GM12891 (cell line): ENCODE data around the gene UQCR10.

Experiments
- PAX5 ChIP-seq: IDR thresholded peaks from 2 replicates; pipeline ENCODE4 v1.6.1; 2011; ENCODE audit warnings: low read length, moderate library complexity, mild to moderate bottlenecking; ENCODE audit not compliant: insufficient read depth, severe bottlenecking
- POLR2A ChIP-seq: IDR thresholded peaks from 2 replicates; pipeline ENCODE4 v1.6.1; 2011; ENCODE audit warnings: low read depth, low read length, control low read depth
- POLR2AphosphoS5 ChIP-seq: IDR thresholded peaks from 2 replicates; pipeline ENCODE4 v1.6.1; 2011; ENCODE audit warnings: low read depth, low read length, control low read depth
- POU2F2 ChIP-seq: IDR thresholded peaks from 2 replicates; pipeline ENCODE4 v1.6.1; 2011; ENCODE audit warnings: low read depth, mild to moderate bottlenecking, control low read depth, low read length, moderate library complexity
- SPI1 ChIP-seq: IDR thresholded peaks from 2 replicates; pipeline ENCODE4 v1.6.1; 2011; ENCODE audit warnings: low read depth, low read length, control low read depth
- TAF1 ChIP-seq: IDR thresholded peaks from 2 replicates; pipeline ENCODE4 v1.6.1; 2011; ENCODE audit warnings: low read depth, low read length, control low read depth

DNA sequence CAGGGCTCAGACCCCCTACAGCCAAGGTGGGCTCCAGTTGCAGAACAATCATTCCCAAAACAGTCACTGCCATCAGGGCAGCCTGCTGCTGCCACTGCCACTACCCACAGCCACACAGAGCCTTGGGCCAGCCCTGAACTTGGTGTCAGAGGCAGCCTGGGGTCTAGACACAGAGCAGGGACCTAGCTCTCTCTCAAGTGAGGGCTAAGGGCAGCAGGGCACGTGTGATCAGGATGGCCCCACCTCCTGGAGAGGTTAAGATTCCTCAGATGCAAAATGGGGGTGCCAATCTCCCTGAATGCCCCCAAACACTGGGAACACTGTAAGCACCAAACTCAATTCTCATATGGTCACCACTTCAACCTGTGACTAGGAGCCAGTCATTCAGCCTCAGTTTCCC, 31.8 kb upstream of the UQCR10 start:
- TF ChIP-seq POLR2A (no peak), TAF1 (no peak), POLR2AphosphoS5 (no peak), SPI1 (no peak), PAX5 (no peak), POU2F2 (no peak)
